ENCODE data around the gene MEIS1. TPM values are rescaled to one million over a fixed set of nuclear protein-coding genes. Genes with fewer than 3 reads are reported as not detected.
A peak's percentile ranks its signal among the peaks of the same experiment; 100 is the strongest.

The MEIS1 gene
- total RNA-seq, 1 experiment from 2014 or later = 0.66 TPM

- Histone ChIP-seq H2BK120ac (ENCODE audit: low read depth, low read length, poor library complexity, severe bottlenecking) (no peak overlapping the region), H4K8ac (replicated peaks; ENCODE audit: insufficient read length, low read depth, low read length) (no peak overlapping the region), H2BK15ac (ENCODE audit: low read depth, low read length) (no peak overlapping the region), H3K4me1 (ENCODE audit: insufficient read depth, low read length) (peaks cover 3% of the 10 kb centered on the region), H3K56ac (ENCODE audit: insufficient read length, low read depth, low read length) (no peak overlapping the region), H3K23ac (ENCODE audit: insufficient read length, low read depth, low read length) (no peak overlapping the region), H4K20me1 (ENCODE audit: control insufficient read depth, insufficient read depth, insufficient read length) (no peaks in the 10 kb centered on the region), H3K23me2 (ENCODE audit: insufficient read length, low read depth, low read length, poor library complexity, severe bottlenecking) (peaks cover 36% of the 10 kb centered on the region), H2BK20ac (ENCODE audit: low read depth, low read length, poor library complexity, severe bottlenecking) (no peak overlapping the region), H3K9ac (ENCODE audit: extremely low read depth, insufficient read length, low read length) (no peak overlapping the region), H2AK5ac (ENCODE audit: insufficient read length, low read length) (no peak overlapping the region), H4K5ac (ENCODE audit: insufficient read length, low read depth, low read length) (no peak overlapping the region), H3K18ac (ENCODE audit: insufficient read length, low read depth, low read length) (no peak overlapping the region), H3K27ac (ENCODE audit: insufficient read length, low read depth, low read length) (no peak overlapping the region), H4K91ac (ENCODE audit: insufficient read length, low read depth, low read length) (no peak overlapping the region), H3K27me3 (ENCODE audit: insufficient read depth, low read length) (peaks cover 82% of the 10 kb centered on the region), H3K4ac (ENCODE audit: low read depth, low read length) (no peak overlapping the region), H2BK12ac (ENCODE audit: insufficient read length, low read depth, low read length) (no peak overlapping the region), H2AFZ (ENCODE audit: low read length) (no peak overlapping the region), H3K9me3 (ENCODE audit: control insufficient read depth, low read depth, low read length) (no peaks in the 10 kb centered on the region), H3K79me2 (ENCODE audit: insufficient read depth, low read length) (no peaks in the 10 kb centered on the region), H3T11ph (ENCODE audit: low read length) (no peak overlapping the region), H2BK5ac (ENCODE audit: insufficient read length, low read length) (no peak overlapping the region), H3K14ac (ENCODE audit: insufficient read depth, low read length) (no peak overlapping the region), H3K4me2 (ENCODE audit: insufficient read depth, insufficient read length, low read length) (no peak overlapping the region), H3K79me1 (ENCODE audit: insufficient read depth, low read depth, low read length, poor library complexity, severe bottlenecking) (no peaks in the 10 kb centered on the region)
- no CpG with 5 or more reads among the region's 2 CpGs for WGBS (ENCODE audit: extremely low coverage, insufficient read length, low lambda C conversion rate)
- no peak for DNase-seq
- no peak for TF ChIP-seq CTCF (conservative IDR thresholded peaks at IDR 0.05)
- Mint-ChIP-seq H3K4me1 (peaks cover 48 to 78% of the 10 kb centered on the region in 2 experiments), H3K36me3 (ENCODE audit: insufficient read depth in 1 of 3, low read depth in 3 of 3) (no peaks in the 10 kb centered on the region; a peak in 1 of 7 replicates), H3K27ac (no peak overlapping the region), H3K27me3 (ENCODE audit: low read depth) (peaks cover 99% of the 10 kb centered on the region), H3K4me3 (peak overlapping the region in 1 of 2 experiments; percentile 26; a peak in 2 of 5 replicates), H3K9me3 (peaks cover 0 to 2% of the 10 kb centered on the region in 2 experiments; a peak in 3 of 5 replicates)
Observed at GRCh38 chr2:66436581-66437001, 1.7 kb downstream of the MEIS1 start.

Data from H9 (cell line).